GM18861 (cell line): ENCODE data around the gene PNPLA1.
"Not testable (repeated sequence)": the region's sequence is repeated elsewhere in the genome, so short reads cannot be mapped to it uniquely, and the experiment has no call there.

Experiments used
- ATAC-seq: cut with Tn5 transposase; IDR thresholded peaks from one replicate; pipeline ENCODE4 v1.9.1; 2021; ENCODE audit not compliant: unreplicated experiment

PNPLA1 gene

GRCh38 chr6:36334832-36335459 lies 65.1 kb downstream of the PNPLA1 start:
- no peak for ATAC-seq

DNA sequence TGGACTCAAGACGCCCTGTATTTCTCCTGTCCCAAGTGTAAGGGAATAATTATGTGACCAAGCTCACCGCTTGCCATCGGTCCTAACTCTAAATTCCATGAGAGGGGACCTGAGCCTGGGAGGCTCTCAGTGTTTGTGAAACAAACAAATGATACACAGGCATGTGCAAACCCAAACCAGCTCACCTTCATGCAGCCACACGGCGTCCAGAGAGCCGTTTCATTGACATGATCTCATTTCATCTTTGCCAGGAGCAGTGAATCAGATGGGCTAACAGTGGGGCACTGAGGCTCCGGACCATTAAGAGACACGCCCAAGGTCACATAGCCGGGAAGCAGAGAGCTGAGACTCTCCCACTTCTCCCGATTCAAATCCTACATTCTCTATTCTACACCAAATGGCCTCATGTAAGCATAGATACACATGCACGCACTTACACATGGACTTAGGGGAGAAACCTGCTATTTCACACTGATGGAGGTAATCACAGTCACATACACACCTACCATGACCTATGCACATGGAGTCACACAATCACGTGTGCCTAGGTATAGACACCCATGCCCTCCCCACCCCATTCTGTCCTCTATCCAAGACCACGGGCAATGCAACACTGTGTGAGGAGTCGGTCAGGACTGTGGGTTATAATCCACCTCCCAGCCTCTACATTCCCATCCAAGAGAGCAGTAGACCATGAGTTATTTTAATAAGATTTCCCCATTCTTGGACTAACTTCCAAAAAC lies 65.8 kb downstream of the PNPLA1 start:
- no peak for ATAC-seq

- ATAC-seq, result no peak
These were observed 66.4 kb downstream of the PNPLA1 start for GRCh38 chr6:36336208-36336710.

DNA sequence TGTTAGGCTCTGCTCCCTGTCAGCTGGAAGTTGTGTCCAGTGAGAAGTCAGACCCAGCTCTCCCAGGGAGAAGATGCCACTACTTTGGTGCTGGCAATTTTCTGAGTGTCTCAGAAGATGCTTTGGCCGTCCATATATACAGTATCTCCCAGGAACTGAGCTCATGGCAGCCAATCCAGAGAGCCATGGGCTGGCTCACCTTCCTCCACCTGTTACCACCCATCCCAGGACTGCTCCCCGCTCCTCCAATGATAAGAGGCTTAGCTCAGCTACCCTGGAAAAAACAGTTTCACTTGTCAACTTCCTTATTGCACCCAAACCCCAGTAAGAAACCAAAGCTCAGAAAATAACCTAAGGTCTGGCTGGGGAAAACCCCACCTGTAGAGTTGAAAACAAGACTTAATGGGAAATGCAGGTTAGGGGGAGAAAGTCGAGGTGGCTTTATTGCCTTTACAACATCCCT lies 67.0 kb downstream of the PNPLA1 start, which contains the start of gene BNIP5:
TSS of gene BNIP5 (minus strand) at position 110 of the 463 bp plus-strand sequence. CDS start 6,198 bp downstream, outside the sequence.
- ATAC-seq, result no peak

DNA sequence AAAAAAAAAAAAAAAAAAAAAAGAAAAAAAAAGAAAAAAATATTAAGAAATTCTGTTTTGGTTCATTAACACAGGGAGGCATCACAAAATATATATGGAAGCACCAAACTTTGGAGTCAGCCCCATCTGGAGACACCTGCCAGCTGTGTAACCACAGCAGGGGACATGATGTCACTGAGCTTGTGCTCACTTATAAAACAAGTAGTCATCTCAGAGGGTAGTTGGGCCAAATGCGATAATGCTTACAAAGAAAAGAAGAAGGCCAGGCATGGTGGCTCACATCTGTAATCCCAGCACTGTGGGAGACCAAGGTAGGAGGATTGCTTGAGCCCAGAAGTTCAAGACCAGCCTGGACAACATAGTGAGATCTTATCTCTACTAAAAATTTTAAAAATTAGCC lies 68.0 kb downstream of the PNPLA1 start:
- no peak for ATAC-seq

- ATAC-seq, result not testable (repeated sequence)
These were observed 68.4 kb downstream of the PNPLA1 start for GRCh38 chr6:36338223-36338622.

GRCh38 chr6:36339146-36339545 lies 69.3 kb downstream of the PNPLA1 start:
- no peak for ATAC-seq

DNA sequence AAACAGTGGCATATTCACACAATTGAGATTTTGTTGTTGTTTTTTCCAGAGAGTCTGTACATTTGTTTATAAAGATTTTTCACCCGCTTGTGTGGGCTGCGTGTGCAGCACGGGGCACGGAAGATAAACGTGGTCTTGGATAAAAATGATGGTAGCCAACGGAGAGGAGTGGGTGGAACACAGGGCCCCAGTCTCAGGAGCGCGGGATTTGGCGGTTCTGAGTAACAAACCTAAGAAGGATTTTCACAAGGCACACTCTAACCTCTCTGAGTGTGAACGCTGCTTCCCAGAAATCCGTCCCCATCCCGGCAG lies 70.4 kb downstream of the PNPLA1 start:
- no peak for ATAC-seq

GRCh38 chr6:36340618-36341454 lies 71.0 kb downstream of the PNPLA1 start:
- no peak for ATAC-seq

- ATAC-seq, result no peak
These were observed 73.3 kb downstream of the PNPLA1 start for GRCh38 chr6:36343109-36343680.

- ATAC-seq, result no peak
These were observed 76.0 kb downstream of the PNPLA1 start for GRCh38 chr6:36345681-36346466.

DNA sequence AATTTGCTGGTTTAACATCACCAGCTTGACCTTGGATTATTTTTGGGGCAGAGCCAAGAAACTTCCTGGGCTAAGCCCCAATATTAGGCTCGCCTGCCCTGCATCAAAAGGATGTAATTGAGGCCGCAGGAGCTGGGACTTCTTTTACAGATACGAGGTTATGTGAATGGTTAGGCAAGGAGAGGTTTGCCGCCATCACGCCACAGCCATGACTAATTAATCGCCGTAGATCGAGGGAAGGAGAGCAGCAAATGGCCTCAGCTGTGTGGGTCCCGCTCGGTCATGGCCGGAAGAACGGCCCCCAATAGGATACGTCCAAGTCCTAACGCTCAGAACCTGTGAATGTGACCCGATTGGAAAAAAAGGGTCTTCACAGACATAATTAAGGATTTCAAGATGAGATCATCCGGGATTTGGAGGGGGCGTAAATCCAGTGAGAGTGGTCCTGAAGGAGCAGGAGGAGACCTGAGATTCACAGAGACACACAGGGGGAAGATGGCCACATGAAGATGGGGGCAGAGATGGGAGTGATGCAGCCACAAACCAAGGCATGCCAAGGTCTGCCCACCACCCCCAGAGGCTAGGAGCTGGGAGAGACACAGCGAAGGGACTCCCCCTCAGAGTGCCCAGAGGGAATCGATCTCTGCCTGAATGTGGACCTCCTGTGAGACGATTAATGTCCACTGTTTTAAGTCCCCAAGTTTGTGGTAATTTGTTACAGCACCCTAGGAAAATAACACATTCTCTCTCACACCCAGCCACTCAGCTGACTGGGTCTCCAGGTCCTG lies 76.8 kb downstream of the PNPLA1 start:
- no peak for ATAC-seq

- ATAC-seq, result no peak
These were observed 77.8 kb downstream of the PNPLA1 start for GRCh38 chr6:36347621-36348020.

GRCh38 chr6:36349240-36349639 lies 79.4 kb downstream of the PNPLA1 start:
- no peak for ATAC-seq

- no peak for ATAC-seq
These were observed 80.2 kb downstream of the PNPLA1 start for GRCh38 chr6:36350082-36350481.

GRCh38 chr6:36350681-36351571 lies 81.1 kb downstream of the PNPLA1 start:
- ATAC-seq, result no peak

- no peak for ATAC-seq
These were observed 82.8 kb downstream of the PNPLA1 start for GRCh38 chr6:36352477-36353157.

DNA sequence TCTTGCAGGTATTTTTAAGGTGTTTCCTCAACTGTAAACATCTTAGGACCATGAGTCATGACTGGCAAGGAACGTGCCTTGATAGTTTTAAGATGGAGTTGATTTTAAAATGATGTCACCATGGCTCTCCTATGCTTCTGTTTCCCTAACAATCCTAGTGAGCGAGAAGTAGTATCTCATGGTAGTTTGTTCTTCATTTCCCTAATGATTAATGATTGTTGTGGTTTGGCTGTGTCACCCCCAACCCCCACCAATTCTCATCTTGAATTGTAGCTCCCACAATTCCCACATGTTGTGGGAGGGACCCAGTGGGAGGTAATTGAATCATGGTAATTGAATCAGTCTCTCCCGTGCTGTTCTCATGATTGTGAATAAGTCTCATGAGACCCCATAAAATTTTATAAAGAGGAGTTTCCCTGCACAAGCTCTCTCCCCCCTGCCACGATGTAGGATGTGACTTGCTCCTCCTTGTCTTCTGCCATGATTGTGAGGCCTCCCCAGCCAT lies 83.6 kb downstream of the PNPLA1 start:
- no peak for ATAC-seq
